Neuronal stem cell (in vitro differentiated cells): ENCODE data around the gene ENOPH1.
"Not testable (repeated sequence)": the region's sequence is repeated elsewhere in the genome, so short reads cannot be mapped to it uniquely, and the experiment has no call there.

Source experiments
- DNase-seq: peaks from one replicate; pipeline ENCODE4 v3.0.0-alpha.2; 2013; ENCODE audit warnings: low spot score
- H2AFZ ChIP-seq: one replicate; pipeline ENCODE4 v1.6.1; 2013; ENCODE audit warnings: mild to moderate bottlenecking, low read length, inconsistent platforms
- H2AK5ac ChIP-seq: 2 replicates; pipeline ENCODE4 v1.6.1; 2013; ENCODE audit warnings: low read depth, mild to moderate bottlenecking, inconsistent platforms, low read length, moderate library complexity, mixed read lengths
- H2BK120ac ChIP-seq: 2 replicates; pipeline ENCODE4 v1.6.1; 2013; ENCODE audit warnings: low read depth, mild to moderate bottlenecking, inconsistent platforms, low read length, moderate library complexity, mixed read lengths
- H2BK12ac ChIP-seq: one replicate; pipeline ENCODE4 v1.6.1; 2013; ENCODE audit warnings: low read length, inconsistent platforms
- H2BK15ac ChIP-seq: 2 replicates; pipeline ENCODE4 v1.6.1; 2013; ENCODE audit warnings: mild to moderate bottlenecking, low read length, inconsistent platforms, mixed read lengths
- H2BK5ac ChIP-seq: one replicate; pipeline ENCODE4 v1.6.1; 2013; ENCODE audit warnings: inconsistent platforms, mild to moderate bottlenecking, low read length, moderate library complexity
- H3K14ac ChIP-seq: one replicate; pipeline ENCODE4 v1.6.1; 2013; ENCODE audit warnings: low read length, inconsistent platforms
- H3K18ac ChIP-seq: 2 replicates; pipeline ENCODE4 v1.6.1; 2013; ENCODE audit warnings: low read length, inconsistent platforms
- H3K23ac ChIP-seq: 2 replicates; pipeline ENCODE4 v1.6.1; 2013; ENCODE audit warnings: low read depth, mild to moderate bottlenecking, mixed read lengths, low read length, inconsistent platforms; ENCODE audit not compliant: poor library complexity
- H3K27ac ChIP-seq: replicated peaks from 3 replicates; pipeline ENCODE4 v1.5.1; 2013; ENCODE audit warnings: low read length, inconsistent platforms
- H3K27me3 ChIP-seq, 3 experiments: 2 replicates each; pipeline ENCODE4 v1.6.1; 2013; ENCODE audit warnings: low read length in 3 of 3, mild to moderate bottlenecking in 2 of 3, inconsistent platforms in 1 of 3, low read depth in 1 of 3, mixed read lengths in 1 of 3, moderate library complexity in 1 of 3; ENCODE audit not compliant: control insufficient read depth in 3 of 3, insufficient read depth in 3 of 3
- H3K36me3 ChIP-seq, 2 donors: replicated peaks in 1 of 2; 2 replicates each; pipeline ENCODE4 v1.6.1; 2013; ENCODE audit warnings: low read length in 2 of 2; ENCODE audit not compliant: control insufficient read depth in 2 of 2, insufficient read depth in 2 of 2
- H3K4ac ChIP-seq: 2 replicates; pipeline ENCODE4 v1.6.1; 2013; ENCODE audit warnings: inconsistent platforms, mild to moderate bottlenecking, low read length, moderate library complexity
- H3K4me1 ChIP-seq, 2 donors: 1 replicate in 1 of 2; 2 replicates in 1 of 2; pipeline ENCODE4 v1.6.1; 2013; ENCODE audit warnings: low read length in 2 of 2, low read depth in 1 of 2; ENCODE audit not compliant: control insufficient read depth in 2 of 2, insufficient read depth in 1 of 2
- H3K4me2 ChIP-seq: one replicate; pipeline ENCODE4 v1.6.1; 2013; ENCODE audit warnings: mild to moderate bottlenecking, low read length, inconsistent platforms; ENCODE audit not compliant: insufficient read depth, poor library complexity, severe bottlenecking
- H3K4me3 ChIP-seq, 2 donors: 2 replicates each; pipeline ENCODE4 v1.5.1; 2013; ENCODE audit warnings: low read length in 2 of 2, mild to moderate bottlenecking in 2 of 2, inconsistent platforms in 1 of 2, moderate library complexity in 1 of 2
- H3K79me1 ChIP-seq: one replicate; pipeline ENCODE4 v1.6.1; 2013; ENCODE audit warnings: low read depth, mild to moderate bottlenecking, inconsistent platforms, low read length, moderate library complexity
- H3K9ac ChIP-seq: one replicate; pipeline ENCODE4 v1.6.1; 2013; ENCODE audit warnings: mild to moderate bottlenecking, low read depth, low read length, inconsistent platforms; ENCODE audit not compliant: poor library complexity
- H3K9me3 ChIP-seq, 2 donors: replicated peaks in 1 of 2; 2 replicates each; pipeline versions ENCODE3 to v1.6.1; 2013; ENCODE audit warnings: low read length in 2 of 2, mild to moderate bottlenecking in 2 of 2, inconsistent platforms in 1 of 2, low read depth in 1 of 2, mixed read lengths in 1 of 2, moderate library complexity in 1 of 2; ENCODE audit not compliant: control insufficient read depth in 2 of 2, insufficient read depth in 1 of 2
- H4K8ac ChIP-seq: one replicate; pipeline ENCODE4 v1.6.1; 2013; ENCODE audit warnings: low read depth, mild to moderate bottlenecking, inconsistent platforms, low read length, moderate library complexity
- H4K91ac ChIP-seq: one replicate; pipeline ENCODE4 v1.6.1; 2013; ENCODE audit warnings: low read length, low read depth, mild to moderate bottlenecking, inconsistent platforms; ENCODE audit not compliant: poor library complexity
- WGBS, 2 donors: extraction: QIAGEN DNeasy Blood & Tissue Kit; methylation state at CpG; one replicate each; pipeline ENCODE4 v1.1.7; 2013; ENCODE audit warnings: missing lambda C conversion rate in 2 of 2, mixed read lengths in 1 of 2; ENCODE audit not compliant: insufficient read length in 2 of 2, insufficient replicate concordance in 1 of 2; ENCODE audit errors: extremely low coverage in 2 of 2; 5-methylcytosine and 5-hydroxymethylcytosine counted together

Gene ENOPH1

DNA sequence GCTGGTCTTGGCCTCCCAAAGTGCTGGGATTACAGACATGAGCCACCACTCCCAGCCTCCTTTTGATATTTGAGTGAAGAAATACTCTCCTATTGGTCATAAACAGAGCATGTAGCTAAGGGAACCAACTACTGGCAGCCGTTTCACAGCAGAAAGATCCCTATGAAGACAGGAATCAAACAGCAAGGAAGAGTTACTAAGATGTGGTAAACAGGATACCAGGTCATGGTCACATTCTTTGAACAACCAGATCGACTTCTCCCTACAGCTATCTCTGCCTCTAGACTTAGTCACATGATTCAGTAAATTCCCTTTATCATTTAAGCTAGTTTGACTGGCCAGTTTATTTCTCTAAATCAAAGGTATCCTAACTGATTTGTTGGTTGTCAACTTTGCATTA is 47.6 kb upstream of the ENOPH1 start:
- H4K91ac ChIP-seq = no peak overlapping the region
- H3K4me1 ChIP-seq = peaks cover 0 to 4% of the 10 kb centered on the region in 2 donors
- H2BK12ac ChIP-seq = no peak overlapping the region
- no peaks in the 10 kb centered on the region for H3K36me3 ChIP-seq
- no peak overlapping the region for H4K8ac ChIP-seq
- H2AK5ac ChIP-seq = no peak overlapping the region
- H3K18ac ChIP-seq = no peak overlapping the region
- H2AFZ ChIP-seq = no peak overlapping the region
- peaks cover 1 to 12% of the 10 kb centered on the region in 2 donors for H3K9me3 ChIP-seq
- no peaks in the 10 kb centered on the region for H3K79me1 ChIP-seq
- no peak overlapping the region for H3K4ac ChIP-seq
- DNase-seq = no peak
- no peak overlapping the region for H2BK15ac ChIP-seq
- no peak overlapping the region for H3K14ac ChIP-seq
- no peak overlapping the region for H3K9ac ChIP-seq
- no peak overlapping the region for H3K4me2 ChIP-seq
- H3K27me3 ChIP-seq = no peaks in the 10 kb centered on the region
- no peak overlapping the region for H3K23ac ChIP-seq
- H2BK5ac ChIP-seq = no peak overlapping the region
- no peak overlapping the region for H3K4me3 ChIP-seq
- no peak overlapping the region for H2BK120ac ChIP-seq
- H3K27ac ChIP-seq = no peak overlapping the region
- no CpG with 5 or more reads among the region's 2 CpGs for WGBS, 2 donors

DNA sequence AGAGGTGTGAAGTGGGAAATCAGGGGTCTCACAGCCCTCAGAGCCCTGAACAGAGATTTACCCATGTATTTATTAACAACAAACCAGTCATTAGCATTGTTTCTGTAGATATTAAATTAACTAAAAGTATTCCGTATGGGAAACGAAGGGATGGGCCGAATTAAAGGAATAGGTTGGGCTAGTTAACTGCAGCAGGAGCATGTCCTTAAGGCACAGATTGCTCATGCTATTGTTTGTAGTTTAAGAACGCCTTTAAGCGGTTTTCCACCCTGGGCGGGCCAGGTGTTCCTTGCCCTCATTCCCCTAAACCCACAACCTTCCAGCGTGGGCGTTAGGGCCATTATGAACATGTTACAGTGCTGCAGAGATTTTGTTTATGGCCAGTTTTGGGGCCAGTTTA is 44.1 kb upstream of the ENOPH1 start:
- not testable (repeated sequence) for H3K4me2 ChIP-seq, H3K27me3 ChIP-seq, H3K14ac ChIP-seq, H4K91ac ChIP-seq, H3K27ac ChIP-seq, H2AFZ ChIP-seq, H3K18ac ChIP-seq, H2AK5ac ChIP-seq, H3K4ac ChIP-seq, H3K4me1 ChIP-seq, H4K8ac ChIP-seq, H3K4me3 ChIP-seq, H3K79me1 ChIP-seq, H2BK5ac ChIP-seq, H3K23ac ChIP-seq, H2BK120ac ChIP-seq, H2BK15ac ChIP-seq, H2BK12ac ChIP-seq, H3K9ac ChIP-seq, DNase-seq, H3K36me3 ChIP-seq
- WGBS, 2 donors = no CpG with 5 or more reads among the region's 8 CpGs
- peaks cover 0 to 12% of the 10 kb centered on the region in 2 donors for H3K9me3 ChIP-seq

DNA sequence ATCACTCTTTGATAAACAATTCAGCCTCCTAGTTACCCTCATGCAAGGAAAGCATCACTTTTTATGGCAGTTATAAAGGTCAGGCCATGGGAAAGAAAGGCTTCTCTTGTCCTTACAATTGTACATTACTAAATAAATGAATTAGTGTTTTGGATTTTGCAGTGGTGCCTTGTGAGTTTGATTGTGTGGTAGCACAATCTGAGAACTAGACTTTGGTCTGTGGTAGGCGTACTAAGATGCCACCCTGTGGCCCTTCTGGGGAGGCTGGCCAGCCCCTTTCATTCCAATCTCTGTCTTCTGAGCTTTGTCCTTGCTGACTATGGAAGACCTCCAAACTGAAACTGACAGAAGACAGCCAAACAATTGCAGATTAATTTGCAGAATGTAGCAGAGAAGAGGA is 42.0 kb upstream of the ENOPH1 start:
- Histone ChIP-seq H3K4me3 (no peak overlapping the region), H2BK5ac (no peak overlapping the region), H3K9me3 (peaks cover 0 to 5% of the 10 kb centered on the region in 2 donors), H2AFZ (no peak overlapping the region), H3K14ac (no peak overlapping the region), H3K23ac (no peak overlapping the region), H3K4ac (no peak overlapping the region), H2BK15ac (no peak overlapping the region), H3K18ac (no peak overlapping the region), H4K91ac (no peak overlapping the region), H4K8ac (no peak overlapping the region), H3K27ac (no peak overlapping the region), H3K27me3 (no peaks in the 10 kb centered on the region), H3K4me2 (no peak overlapping the region), H3K4me1 (no peaks in the 10 kb centered on the region), H2BK120ac (no peak overlapping the region), H3K79me1 (no peaks in the 10 kb centered on the region), H2AK5ac (no peak overlapping the region), H3K9ac (no peak overlapping the region), H3K36me3 (no peaks in the 10 kb centered on the region), H2BK12ac (no peak overlapping the region)
- no peak for DNase-seq
- no CpG with 5 or more reads among the region's 1 CpG for WGBS, 2 donors

DNA sequence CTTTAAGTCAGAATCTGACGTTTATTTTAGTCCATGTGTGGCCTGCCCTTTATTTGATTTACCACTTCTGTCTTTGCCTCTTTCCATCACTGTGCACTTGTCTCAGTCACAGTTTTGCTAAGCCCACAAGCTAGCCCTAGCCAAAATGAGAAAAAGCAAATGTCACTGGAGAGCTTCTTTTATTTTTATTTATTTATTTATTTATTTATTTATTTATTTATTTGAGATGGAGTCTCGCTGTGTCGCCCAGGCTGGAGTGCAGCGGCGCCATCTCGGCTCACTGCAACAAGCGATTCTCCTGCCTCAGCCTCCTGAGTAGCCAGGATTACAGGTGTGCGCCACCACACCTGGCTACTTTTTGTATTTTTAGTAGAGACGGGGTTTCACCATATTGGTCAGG is 40.3 kb upstream of the ENOPH1 start:
- no CpG with 5 or more reads among the region's 9 CpGs for WGBS, 2 donors
- not testable (repeated sequence) for H2BK15ac ChIP-seq, H3K9ac ChIP-seq

More for the DNA sequence above, 40.3 kb upstream of the ENOPH1 start:
- not testable (repeated sequence) for H3K27me3 ChIP-seq, H4K91ac ChIP-seq, H3K79me1 ChIP-seq, H3K14ac ChIP-seq, H3K9me3 ChIP-seq, H3K23ac ChIP-seq, H3K4me1 ChIP-seq, H3K4me3 ChIP-seq, DNase-seq, H2BK120ac ChIP-seq, H2AK5ac ChIP-seq, H3K36me3 ChIP-seq, H4K8ac ChIP-seq, H2AFZ ChIP-seq, H2BK5ac ChIP-seq, H3K4ac ChIP-seq, H3K18ac ChIP-seq, H3K4me2 ChIP-seq, H2BK12ac ChIP-seq, H3K27ac ChIP-seq
